Measurements from ENCODE around the gene WDR53.

DNA sequence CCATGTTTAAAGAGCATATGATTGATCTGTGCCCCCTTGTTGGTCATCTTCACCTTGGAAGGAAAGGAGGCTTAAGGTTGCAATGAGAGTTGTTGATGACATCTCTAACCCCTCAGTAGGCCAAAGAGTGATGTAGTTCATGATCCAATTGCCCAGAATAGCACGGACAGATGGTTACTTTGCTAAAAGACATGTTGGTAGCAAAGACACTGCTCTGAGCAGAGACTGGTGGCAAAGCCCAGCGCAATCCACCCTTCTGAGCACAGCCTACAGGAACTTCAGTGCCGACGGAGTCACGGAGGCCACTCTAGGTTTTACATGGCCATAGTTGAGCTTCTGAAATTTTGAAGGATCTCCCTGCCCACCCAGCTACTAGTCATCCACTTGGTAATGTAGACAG, 21.9 kb upstream of the WDR53 start:
- TF ChIP-seq, protein P1, sequence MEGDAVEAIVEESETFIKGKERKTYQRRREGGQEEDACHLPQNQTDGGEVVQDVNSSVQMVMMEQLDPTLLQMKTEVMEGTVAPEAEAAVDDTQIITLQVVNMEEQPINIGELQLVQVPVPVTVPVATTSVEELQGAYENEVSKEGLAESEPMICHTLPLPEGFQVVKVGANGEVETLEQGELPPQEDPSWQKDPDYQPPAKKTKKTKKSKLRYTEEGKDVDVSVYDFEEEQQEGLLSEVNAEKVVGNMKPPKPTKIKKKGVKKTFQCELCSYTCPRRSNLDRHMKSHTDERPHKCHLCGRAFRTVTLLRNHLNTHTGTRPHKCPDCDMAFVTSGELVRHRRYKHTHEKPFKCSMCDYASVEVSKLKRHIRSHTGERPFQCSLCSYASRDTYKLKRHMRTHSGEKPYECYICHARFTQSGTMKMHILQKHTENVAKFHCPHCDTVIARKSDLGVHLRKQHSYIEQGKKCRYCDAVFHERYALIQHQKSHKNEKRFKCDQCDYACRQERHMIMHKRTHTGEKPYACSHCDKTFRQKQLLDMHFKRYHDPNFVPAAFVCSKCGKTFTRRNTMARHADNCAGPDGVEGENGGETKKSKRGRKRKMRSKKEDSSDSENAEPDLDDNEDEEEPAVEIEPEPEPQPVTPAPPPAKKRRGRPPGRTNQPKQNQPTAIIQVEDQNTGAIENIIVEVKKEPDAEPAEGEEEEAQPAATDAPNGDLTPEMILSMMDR (IDR thresholded peaks at IDR 0.05) = no peak
- TF ChIP-seq POLR2A (IDR thresholded peaks at IDR 0.05) = no peak
